GM23338 (cell line): Measurements from ENCODE around the gene CHST13. TPM values are rescaled to one million over a fixed set of nuclear protein-coding genes. Genes with fewer than 3 reads are reported as not detected.
A peak's percentile ranks its signal among the peaks of the same experiment; 100 is the strongest.

Experiments used
- ATAC-seq: fragments of 200-7000 bp; cut with Tn5 transposase; 3 replicates; pipeline ENCODE4 v1.9.1; 2020
- DNase-seq: peaks from one replicate; pipeline ENCODE4 v3.0.0-alpha.2; 2015; ENCODE audit warnings: low spot score
- H2AFZ ChIP-seq: fragments of 200-600 bp; sonication (generic); 2 replicates; pipeline ENCODE4 v1.8.0; 2016; ENCODE audit warnings: antibody characterized with exemption, mild to moderate bottlenecking, moderate library complexity
- H3F3A ChIP-seq: fragments of 200-600 bp; sonication (generic); replicated peaks from 2 replicates; pipeline ENCODE4 v1.8.0; 2017; ENCODE audit warnings: antibody characterized with exemption, mixed run types, low read depth
- H3K27ac ChIP-seq: fragments of 200-600 bp; sonication (generic); 2 replicates; pipeline ENCODE4 v1.6.1; 2016; ENCODE audit warnings: low read depth
- H3K27me3 ChIP-seq: fragments of 200-600 bp; sonication (generic); 2 replicates; pipeline ENCODE4 v1.8.0; 2016; ENCODE audit warnings: mild to moderate bottlenecking, mixed run types, moderate library complexity; ENCODE audit not compliant: insufficient read depth
- H3K36me3 ChIP-seq: fragments of 200-600 bp; sonication (generic); 2 replicates; pipeline ENCODE4 v1.8.0; 2016; ENCODE audit warnings: mild to moderate bottlenecking; ENCODE audit not compliant: insufficient read depth
- H3K4me1 ChIP-seq: fragments of 200-600 bp; sonication (generic); 2 replicates; pipeline ENCODE4 v1.8.0; 2016; ENCODE audit warnings: mild to moderate bottlenecking, moderate library complexity; ENCODE audit not compliant: insufficient read depth
- H3K4me2 ChIP-seq: fragments of 200-600 bp; sonication (generic); 2 replicates; pipeline ENCODE4 v1.7.1; 2017; ENCODE audit warnings: mixed run types
- H3K4me3 ChIP-seq: fragments of 200-600 bp; sonication (generic); 2 replicates; pipeline ENCODE4 v1.6.1; 2016; ENCODE audit warnings: mixed run types
- H3K79me2 ChIP-seq: fragments of 200-600 bp; sonication (generic); replicated peaks from 2 replicates; pipeline ENCODE4 v1.8.0; 2017; ENCODE audit warnings: mild to moderate bottlenecking; ENCODE audit not compliant: insufficient read depth
- H3K9me2 ChIP-seq: fragments of 200-600 bp; sonication (generic); 2 replicates; pipeline ENCODE4 v1.8.0; 2017; ENCODE audit not compliant: insufficient read depth
- H4K20me1 ChIP-seq: fragments of 200-600 bp; sonication (generic); replicated peaks from 2 replicates; pipeline ENCODE4 v1.8.0; 2017; ENCODE audit warnings: mild to moderate bottlenecking; ENCODE audit not compliant: insufficient read depth
- H3K27ac Mint-ChIP-seq: 2 replicates; pipeline ENCODE4 v1.8.0; 2020; ENCODE audit warnings: inconsistent platforms, mild to moderate bottlenecking, moderate library complexity, mixed read lengths
- H3K27me3 Mint-ChIP-seq: 3 replicates; pipeline ENCODE4 v1.8.0; 2022; ENCODE audit warnings: low read depth, mild to moderate bottlenecking, moderate library complexity, mixed read lengths, inconsistent platforms; ENCODE audit not compliant: insufficient read depth, poor library complexity
- H3K36me3 Mint-ChIP-seq: 3 replicates; pipeline ENCODE4 v1.8.0; 2021; ENCODE audit warnings: low read depth, mild to moderate bottlenecking, inconsistent platforms, moderate library complexity, mixed read lengths
- H3K4me1 Mint-ChIP-seq: 3 replicates; pipeline ENCODE4 v1.8.0; 2020; ENCODE audit warnings: mild to moderate bottlenecking, inconsistent platforms, mixed read lengths
- H3K4me3 Mint-ChIP-seq: 3 replicates; pipeline ENCODE4 v1.8.0; 2021; ENCODE audit warnings: moderate library complexity, mild to moderate bottlenecking, inconsistent platforms, mixed read lengths
- H3K9me3 Mint-ChIP-seq: 3 replicates; pipeline ENCODE4 v1.8.0; 2020; ENCODE audit warnings: moderate library complexity, mild to moderate bottlenecking, inconsistent platforms, mixed read lengths
- CREB1 ChIP-seq: fragments of 250-450 bp; sonication (Bioruptor Pico); IDR thresholded peaks from 2 replicates; pipeline ENCODE4 v1.5.0; 2020; ENCODE audit warnings: low read depth, mild to moderate bottlenecking, moderate library complexity
- EZH2 ChIP-seq: fragments of 200-600 bp; sonication (generic); IDR thresholded peaks from one replicate; pipeline ENCODE4 v1.8.0; 2017; ENCODE audit warnings: antibody characterized with exemption, mild to moderate bottlenecking, low read depth; ENCODE audit not compliant: unreplicated experiment
- EZH2phosphoT487 ChIP-seq: fragments of 200-600 bp; sonication (generic); IDR thresholded peaks from one replicate; pipeline ENCODE4 v1.8.1; 2018; ENCODE audit warnings: antibody characterized with exemption; ENCODE audit not compliant: unreplicated experiment
- STAT1 ChIP-seq: IDR thresholded peaks from one replicate; pipeline ENCODE4 v1.6.1; 2016; ENCODE audit warnings: antibody characterized with exemption; ENCODE audit not compliant: unreplicated experiment
- ZNF114 ChIP-seq: fragments of 250-450 bp; sonication (Bioruptor Pico); IDR thresholded peaks from 2 replicates; pipeline ENCODE4 v1.5.0; 2020; ENCODE audit warnings: mild to moderate bottlenecking, moderate library complexity
- polyA plus RNA-seq: library from polyadenylated mRNA; unstranded; fragments of >200 nt; fragmentation: Nextera tagmentation; extraction: Ambion mirVana; gene quantifications from 2 replicates; pipeline ENCODE4 v1.2.1, GENCODE V29; 2016
- total RNA-seq: library from RNA; depleted of rRNA; stranded (reverse); fragments of >200 nt; shearing (Covaris generic); gene quantifications from 2 replicates; pipeline ENCODE4 v1.2.3, GENCODE V29; 2014
- TF ChIP-seq, protein P1 (sequence below), 2 experiments: fragments of 200-600 bp in 1 of 2; sonication (generic) in 1 of 2; conservative IDR thresholded peaks; 2 replicates each; pipeline versions ENCODE4 v1.5.1 to v1.6.1; 2016 to 2017; ENCODE audit warnings: antibody characterized with exemption in 2 of 2, low read depth in 2 of 2, mild to moderate bottlenecking in 2 of 2, moderate library complexity in 1 of 2
- TF ChIP-seq, protein P2 (sequence below): fragments of 250-450 bp; sonication (Bioruptor Pico); IDR thresholded peaks from 2 replicates; pipeline ENCODE4 v1.5.0; 2020; ENCODE audit warnings: mild to moderate bottlenecking, moderate library complexity

CHST13 gene
- total and polyA plus RNA-seq, 2 experiments from 2014 or later = 3.7 to 8.4 TPM

DNA sequence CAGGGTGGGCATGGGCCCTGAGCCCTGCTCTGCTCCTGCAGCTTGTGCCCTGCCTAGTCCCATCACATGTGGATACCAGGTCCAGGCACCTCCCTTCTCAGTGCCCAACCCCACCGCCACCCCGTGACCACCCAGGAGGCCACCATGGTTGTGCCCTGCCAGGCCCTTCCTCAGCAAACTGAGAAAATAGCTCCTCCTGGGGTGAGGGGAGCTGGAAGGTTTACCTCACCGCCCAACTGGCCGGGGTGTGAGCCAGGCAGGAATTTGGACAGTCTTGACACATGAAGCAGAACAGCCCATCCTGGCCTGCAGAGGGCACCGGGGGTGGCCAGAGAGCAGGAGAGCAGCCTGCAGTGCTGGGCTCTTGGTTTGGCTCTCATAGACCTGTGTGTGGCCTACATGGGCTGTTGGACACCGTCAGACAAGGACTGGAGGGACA is 46.2 kb downstream of the CHST13 start (continued):
- TF ChIP-seq, protein P1, sequence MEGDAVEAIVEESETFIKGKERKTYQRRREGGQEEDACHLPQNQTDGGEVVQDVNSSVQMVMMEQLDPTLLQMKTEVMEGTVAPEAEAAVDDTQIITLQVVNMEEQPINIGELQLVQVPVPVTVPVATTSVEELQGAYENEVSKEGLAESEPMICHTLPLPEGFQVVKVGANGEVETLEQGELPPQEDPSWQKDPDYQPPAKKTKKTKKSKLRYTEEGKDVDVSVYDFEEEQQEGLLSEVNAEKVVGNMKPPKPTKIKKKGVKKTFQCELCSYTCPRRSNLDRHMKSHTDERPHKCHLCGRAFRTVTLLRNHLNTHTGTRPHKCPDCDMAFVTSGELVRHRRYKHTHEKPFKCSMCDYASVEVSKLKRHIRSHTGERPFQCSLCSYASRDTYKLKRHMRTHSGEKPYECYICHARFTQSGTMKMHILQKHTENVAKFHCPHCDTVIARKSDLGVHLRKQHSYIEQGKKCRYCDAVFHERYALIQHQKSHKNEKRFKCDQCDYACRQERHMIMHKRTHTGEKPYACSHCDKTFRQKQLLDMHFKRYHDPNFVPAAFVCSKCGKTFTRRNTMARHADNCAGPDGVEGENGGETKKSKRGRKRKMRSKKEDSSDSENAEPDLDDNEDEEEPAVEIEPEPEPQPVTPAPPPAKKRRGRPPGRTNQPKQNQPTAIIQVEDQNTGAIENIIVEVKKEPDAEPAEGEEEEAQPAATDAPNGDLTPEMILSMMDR (conservative IDR thresholded peaks at IDR 0.05; ENCODE audit: low read depth in 2 of 2) = peak in 1 of 2 experiments; percentile 43; a peak in 2 of 4 replicates
- TF ChIP-seq ZNF114 (no peak), EZH2phosphoT487 (no peak)
- TF ChIP-seq, protein P2, sequence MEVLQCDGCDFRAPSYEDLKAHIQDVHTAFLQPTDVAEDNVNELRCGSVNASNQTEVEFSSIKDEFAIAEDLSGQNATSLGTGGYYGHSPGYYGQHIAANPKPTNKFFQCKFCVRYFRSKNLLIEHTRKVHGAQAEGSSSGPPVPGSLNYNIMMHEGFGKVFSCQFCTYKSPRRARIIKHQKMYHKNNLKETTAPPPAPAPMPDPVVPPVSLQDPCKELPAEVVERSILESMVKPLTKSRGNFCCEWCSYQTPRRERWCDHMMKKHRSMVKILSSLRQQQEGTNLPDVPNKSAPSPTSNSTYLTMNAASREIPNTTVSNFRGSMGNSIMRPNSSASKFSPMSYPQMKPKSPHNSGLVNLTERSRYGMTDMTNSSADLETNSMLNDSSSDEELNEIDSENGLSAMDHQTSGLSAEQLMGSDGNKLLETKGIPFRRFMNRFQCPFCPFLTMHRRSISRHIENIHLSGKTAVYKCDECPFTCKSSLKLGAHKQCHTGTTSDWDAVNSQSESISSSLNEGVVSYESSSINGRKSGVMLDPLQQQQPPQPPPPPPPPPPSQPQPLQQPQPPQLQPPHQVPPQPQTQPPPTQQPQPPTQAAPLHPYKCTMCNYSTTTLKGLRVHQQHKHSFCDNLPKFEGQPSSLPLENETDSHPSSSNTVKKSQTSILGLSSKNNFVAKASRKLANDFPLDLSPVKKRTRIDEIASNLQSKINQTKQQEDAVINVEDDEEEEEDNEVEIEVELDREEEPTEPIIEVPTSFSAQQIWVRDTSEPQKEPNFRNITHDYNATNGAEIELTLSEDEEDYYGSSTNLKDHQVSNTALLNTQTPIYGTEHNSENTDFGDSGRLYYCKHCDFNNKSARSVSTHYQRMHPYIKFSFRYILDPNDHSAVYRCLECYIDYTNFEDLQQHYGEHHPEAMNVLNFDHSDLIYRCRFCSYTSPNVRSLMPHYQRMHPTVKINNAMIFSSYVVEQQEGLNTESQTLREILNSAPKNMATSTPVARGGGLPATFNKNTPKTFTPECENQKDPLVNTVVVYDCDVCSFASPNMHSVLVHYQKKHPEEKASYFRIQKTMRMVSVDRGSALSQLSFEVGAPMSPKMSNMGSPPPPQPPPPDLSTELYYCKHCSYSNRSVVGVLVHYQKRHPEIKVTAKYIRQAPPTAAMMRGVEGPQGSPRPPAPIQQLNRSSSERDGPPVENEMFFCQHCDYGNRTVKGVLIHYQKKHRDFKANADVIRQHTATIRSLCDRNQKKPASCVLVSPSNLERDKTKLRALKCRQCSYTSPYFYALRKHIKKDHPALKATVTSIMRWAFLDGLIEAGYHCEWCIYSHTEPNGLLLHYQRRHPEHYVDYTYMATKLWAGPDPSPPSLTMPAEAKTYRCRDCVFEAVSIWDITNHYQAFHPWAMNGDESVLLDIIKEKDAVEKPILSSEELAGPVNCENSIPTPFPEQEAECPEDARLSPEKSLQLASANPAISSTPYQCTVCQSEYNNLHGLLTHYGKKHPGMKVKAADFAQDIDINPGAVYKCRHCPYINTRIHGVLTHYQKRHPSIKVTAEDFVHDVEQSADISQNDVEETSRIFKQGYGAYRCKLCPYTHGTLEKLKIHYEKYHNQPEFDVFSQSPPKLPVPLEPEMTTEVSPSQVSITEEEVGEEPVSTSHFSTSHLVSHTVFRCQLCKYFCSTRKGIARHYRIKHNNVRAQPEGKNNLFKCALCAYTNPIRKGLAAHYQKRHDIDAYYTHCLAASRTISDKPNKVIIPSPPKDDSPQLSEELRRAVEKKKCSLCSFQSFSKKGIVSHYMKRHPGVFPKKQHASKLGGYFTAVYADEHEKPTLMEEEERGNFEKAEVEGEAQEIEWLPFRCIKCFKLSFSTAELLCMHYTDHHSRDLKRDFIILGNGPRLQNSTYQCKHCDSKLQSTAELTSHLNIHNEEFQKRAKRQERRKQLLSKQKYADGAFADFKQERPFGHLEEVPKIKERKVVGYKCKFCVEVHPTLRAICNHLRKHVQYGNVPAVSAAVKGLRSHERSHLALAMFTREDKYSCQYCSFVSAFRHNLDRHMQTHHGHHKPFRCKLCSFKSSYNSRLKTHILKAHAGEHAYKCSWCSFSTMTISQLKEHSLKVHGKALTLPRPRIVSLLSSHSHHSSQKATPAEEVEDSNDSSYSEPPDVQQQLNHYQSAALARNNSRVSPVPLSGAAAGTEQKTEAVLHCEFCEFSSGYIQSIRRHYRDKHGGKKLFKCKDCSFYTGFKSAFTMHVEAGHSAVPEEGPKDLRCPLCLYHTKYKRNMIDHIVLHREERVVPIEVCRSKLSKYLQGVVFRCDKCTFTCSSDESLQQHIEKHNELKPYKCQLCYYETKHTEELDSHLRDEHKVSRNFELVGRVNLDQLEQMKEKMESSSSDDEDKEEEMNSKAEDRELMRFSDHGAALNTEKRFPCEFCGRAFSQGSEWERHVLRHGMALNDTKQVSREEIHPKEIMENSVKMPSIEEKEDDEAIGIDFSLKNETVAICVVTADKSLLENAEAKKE (CRISPR knock-in tag) = no peak

DNA sequence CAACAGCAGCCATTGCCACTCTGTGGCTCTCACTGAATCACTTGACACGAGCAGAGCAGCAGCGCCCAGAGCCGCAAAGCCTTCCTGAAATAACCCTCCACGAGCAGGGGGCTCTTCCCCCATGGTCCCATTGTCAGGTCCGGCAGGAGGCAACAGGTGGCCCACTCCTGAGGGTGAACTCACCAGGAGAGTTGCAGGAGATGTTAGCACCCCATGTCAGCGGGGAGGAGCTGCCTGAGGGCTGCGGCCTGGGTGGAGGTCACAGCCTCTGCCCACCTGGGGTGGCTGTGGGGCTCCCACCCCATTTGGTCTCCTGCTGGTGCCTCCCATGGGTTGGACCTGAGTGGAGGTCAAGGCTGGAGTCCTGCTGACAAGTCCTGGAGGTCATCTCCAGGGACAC is 47.1 kb downstream of the CHST13 start:
- ATAC-seq = no peak
- Histone ChIP-seq H3K36me3 (no peaks in the 10 kb centered on the region), H3K79me2 (no peaks in the 10 kb centered on the region), H3K4me2 (no peak overlapping the region), H4K20me1 (no peaks in the 10 kb centered on the region), H3K27me3 (no peaks in the 10 kb centered on the region), H3K9me2 (no peaks in the 10 kb centered on the region), H3K4me3 (no peak overlapping the region), H3F3A (no peaks in the 10 kb centered on the region), H2AFZ (no peak overlapping the region), H3K4me1 (no peaks in the 10 kb centered on the region), H3K27ac (no peak overlapping the region)
- no peaks in the 10 kb centered on the region for H3K9me3 Mint-ChIP-seq
- H3K4me1 Mint-ChIP-seq = peaks cover 6% of the 10 kb centered on the region; the same call in 1 of the 3 replicates
- H3K36me3 Mint-ChIP-seq = no peaks in the 10 kb centered on the region
- no peak overlapping the region for H3K27ac Mint-ChIP-seq
- no peak overlapping the region for H3K4me3 Mint-ChIP-seq
- peaks cover 5% of the 10 kb centered on the region for H3K27me3 Mint-ChIP-seq
- DNase-seq = no peak
- TF ChIP-seq EZH2phosphoT487 (no peak), EZH2 (no peak), CREB1 (CRISPR knock-in tag) (no peak), STAT1 (no peak)
